ENCODE measurements around the gene THAP11. TPM values are rescaled to one million over a fixed set of nuclear protein-coding genes. Genes with fewer than 3 reads are reported as not detected.
A peak's percentile ranks its signal among the peaks of the same experiment; 100 is the strongest.

Gene THAP11
- total and polyA plus RNA-seq, 2 experiments from 2014 or later, result 23.6 to 37.9 TPM

- WGBS, 2 experiments (ENCODE audit: low coverage in 1 of 2, low lambda C conversion rate in 2 of 2, missing lambda C conversion rate in 2 of 2), result 87 to 99% methylated on average over 2 of the region's 2 CpGs
- Histone ChIP-seq H3K9ac (no peak overlapping the region), H3K4me2 (ENCODE audit: unreplicated experiment) (no peak overlapping the region), H3K36me3 (ENCODE audit: low read depth) (no peaks in the 10 kb centered on the region), H3K9me2 (ENCODE audit: insufficient read depth) (no peaks in the 10 kb centered on the region), H3K9me3 (ENCODE audit: low read depth) (no peaks in the 10 kb centered on the region), H3K27ac (no peak overlapping the region), H2AFZ (no peak overlapping the region), H3K27me3 (replicated peaks; ENCODE audit: insufficient read depth) (no peaks in the 10 kb centered on the region), H3K4me1 (ENCODE audit: insufficient read depth) (peaks cover 6% of the 10 kb centered on the region), H3K4me3 (no peak overlapping the region), H4K20me1 (ENCODE audit: insufficient read depth) (no peaks in the 10 kb centered on the region), H3F3A (ENCODE audit: insufficient read depth) (no peaks in the 10 kb centered on the region), H3K79me2 (ENCODE audit: insufficient read depth) (peaks cover 13% of the 10 kb centered on the region)
- in situ Hi-C loops (cut with MboI), result no loop called here
- no peak for TF ChIP-seq EZH2 (IDR thresholded peaks at IDR 0.05; ENCODE audit: insufficient read depth, poor library complexity, severe bottlenecking)
- TF ChIP-seq EZH2phosphoT487 (IDR thresholded peaks at IDR 0.05; ENCODE audit: insufficient read depth, low read depth), result no peak
- no peak for DNase-seq
These were observed 4.3 kb upstream of the THAP11 start for GRCh38 chr16:67837811-67838210.

- WGBS, 2 experiments (ENCODE audit: low coverage in 1 of 2, low lambda C conversion rate in 2 of 2, missing lambda C conversion rate in 2 of 2), result 32 to 34% methylated on average over 17 of the region's 17 CpGs
These were observed 813 bp upstream of the THAP11 start for GRCh38 chr16:67841198-67841815.

DNA sequence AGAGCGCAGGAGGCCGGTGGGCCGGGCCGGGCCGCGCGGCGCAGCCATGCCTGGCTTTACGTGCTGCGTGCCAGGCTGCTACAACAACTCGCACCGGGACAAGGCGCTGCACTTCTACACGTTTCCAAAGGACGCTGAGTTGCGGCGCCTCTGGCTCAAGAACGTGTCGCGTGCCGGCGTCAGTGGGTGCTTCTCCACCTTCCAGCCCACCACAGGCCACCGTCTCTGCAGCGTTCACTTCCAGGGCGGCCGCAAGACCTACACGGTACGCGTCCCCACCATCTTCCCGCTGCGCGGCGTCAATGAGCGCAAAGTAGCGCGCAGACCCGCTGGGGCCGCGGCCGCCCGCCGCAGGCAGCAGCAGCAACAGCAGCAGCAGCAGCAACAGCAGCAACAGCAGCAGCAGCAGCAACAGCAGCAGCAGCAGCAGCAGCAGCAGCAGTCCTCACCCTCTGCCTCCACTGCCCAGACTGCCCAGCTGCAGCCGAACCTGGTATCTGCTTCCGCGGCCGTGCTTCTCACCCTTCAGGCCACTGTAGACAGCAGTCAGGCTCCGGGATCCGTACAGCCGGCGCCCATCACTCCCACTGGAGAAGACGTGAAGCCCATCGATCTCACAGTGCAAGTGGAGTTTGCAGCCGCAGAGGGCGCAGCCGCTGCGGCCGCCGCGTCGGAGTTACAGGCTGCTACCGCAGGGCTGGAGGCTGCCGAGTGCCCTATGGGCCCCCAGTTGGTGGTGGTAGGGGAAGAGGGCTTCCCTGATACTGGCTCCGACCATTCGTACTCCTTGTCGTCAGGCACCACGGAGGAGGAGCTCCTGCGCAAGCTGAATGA is 606 bp downstream of the THAP11 start:
- no peaks in the 10 kb centered on the region for H3K36me3 ChIP-seq (ENCODE audit: low read depth)
- no peaks in the 10 kb centered on the region for H4K20me1 ChIP-seq (ENCODE audit: insufficient read depth)
- peak; percentile 75 for DNase-seq
- peaks cover 42% of the 10 kb centered on the region for H3K79me2 ChIP-seq (ENCODE audit: insufficient read depth)
- in situ Hi-C loops (cut with MboI), result no loop called here
- H3K9ac ChIP-seq, result peak overlapping the region; percentile 75
- no peaks in the 10 kb centered on the region for H3K27me3 ChIP-seq (replicated peaks; ENCODE audit: insufficient read depth)
- H3K27ac ChIP-seq, result peak overlapping the region; percentile 91
- H3K4me1 ChIP-seq (ENCODE audit: insufficient read depth), result peaks cover 37% of the 10 kb centered on the region
- no peak for TF ChIP-seq EZH2phosphoT487 (IDR thresholded peaks at IDR 0.05; ENCODE audit: insufficient read depth, low read depth)
- TF ChIP-seq EZH2 (IDR thresholded peaks at IDR 0.05; ENCODE audit: insufficient read depth, poor library complexity, severe bottlenecking), result no peak
- H3K4me3 ChIP-seq, result peak overlapping the region; percentile 76
- peak overlapping the region; percentile 85 for H3K4me2 ChIP-seq (ENCODE audit: unreplicated experiment)
- peaks cover 15% of the 10 kb centered on the region for H3F3A ChIP-seq (ENCODE audit: insufficient read depth)
- 1 to 2% methylated on average over 43 to 55 of the region's 67 CpGs for WGBS, 2 experiments (ENCODE audit: low coverage in 1 of 2, low lambda C conversion rate in 2 of 2, missing lambda C conversion rate in 2 of 2)
- H3K9me2 ChIP-seq (ENCODE audit: insufficient read depth), result no peaks in the 10 kb centered on the region
- H3K9me3 ChIP-seq (ENCODE audit: low read depth), result no peaks in the 10 kb centered on the region
- H2AFZ ChIP-seq, result peak overlapping the region; percentile 97

More at GRCh38 chr16:67841198-67841815, 813 bp upstream of the THAP11 start:
- no peak for DNase-seq
- Histone ChIP-seq H3K9me3 (ENCODE audit: low read depth) (no peaks in the 10 kb centered on the region), H3K4me2 (ENCODE audit: unreplicated experiment) (peak overlapping the region; percentile 83), H3K27me3 (replicated peaks; ENCODE audit: insufficient read depth) (no peaks in the 10 kb centered on the region), H3K27ac (peak overlapping the region; percentile 91), H3K9ac (peak overlapping the region; percentile 75), H3F3A (ENCODE audit: insufficient read depth) (peaks cover 15% of the 10 kb centered on the region), H3K9me2 (ENCODE audit: insufficient read depth) (no peaks in the 10 kb centered on the region), H3K4me1 (ENCODE audit: insufficient read depth) (peaks cover 37% of the 10 kb centered on the region), H4K20me1 (ENCODE audit: insufficient read depth) (no peaks in the 10 kb centered on the region), H3K36me3 (ENCODE audit: low read depth) (no peaks in the 10 kb centered on the region), H3K79me2 (ENCODE audit: insufficient read depth) (peaks cover 34% of the 10 kb centered on the region), H2AFZ (peak overlapping the region; percentile 97), H3K4me3 (peak overlapping the region; percentile 76)
- in situ Hi-C loops (cut with MboI), result no loop called here
- TF ChIP-seq EZH2 (IDR thresholded peaks at IDR 0.05; ENCODE audit: insufficient read depth, poor library complexity, severe bottlenecking), result no peak
- no peak for TF ChIP-seq EZH2phosphoT487 (IDR thresholded peaks at IDR 0.05; ENCODE audit: insufficient read depth, low read depth)

- Histone ChIP-seq H3K9ac (peak overlapping the region; percentile 75), H3K4me3 (peak overlapping the region; percentile 76), H3K27me3 (replicated peaks; ENCODE audit: insufficient read depth) (no peaks in the 10 kb centered on the region), H3K27ac (peak overlapping the region; percentile 91), H3K9me3 (ENCODE audit: low read depth) (no peaks in the 10 kb centered on the region), H3K4me1 (ENCODE audit: insufficient read depth) (peaks cover 42% of the 10 kb centered on the region), H2AFZ (peak overlapping the region; percentile 97; the same call in 1 of the 2 replicates), H3F3A (ENCODE audit: insufficient read depth) (peaks cover 15% of the 10 kb centered on the region), H3K9me2 (ENCODE audit: insufficient read depth) (no peaks in the 10 kb centered on the region), H3K4me2 (ENCODE audit: unreplicated experiment) (peak overlapping the region; percentile 85), H3K36me3 (ENCODE audit: low read depth) (no peaks in the 10 kb centered on the region), H3K79me2 (ENCODE audit: insufficient read depth) (peaks cover 49% of the 10 kb centered on the region), H4K20me1 (ENCODE audit: insufficient read depth) (no peaks in the 10 kb centered on the region)
- WGBS, 2 experiments (ENCODE audit: low coverage in 1 of 2, low lambda C conversion rate in 2 of 2, missing lambda C conversion rate in 2 of 2), result 0 to 4% methylated on average over 6 to 11 of the region's 11 CpGs
- no peak for TF ChIP-seq EZH2 (IDR thresholded peaks at IDR 0.05; ENCODE audit: insufficient read depth, poor library complexity, severe bottlenecking)
- no peak for TF ChIP-seq EZH2phosphoT487 (IDR thresholded peaks at IDR 0.05; ENCODE audit: insufficient read depth, low read depth)
- in situ Hi-C loops (cut with MboI), result no loop called here
- DNase-seq, result peak; percentile 70
These were observed 1.2 kb downstream of the THAP11 start for GRCh38 chr16:67843343-67843765.

Data from GM23248 (cell line).